HG03439 (cell line): ENCODE results near the gene EDN3.

Experiments used
- ATAC-seq: cut with Tn5 transposase; IDR thresholded peaks from one replicate; pipeline ENCODE4 v1.9.1; 2021; ENCODE audit warnings: mild to moderate bottlenecking, moderate library complexity; ENCODE audit not compliant: unreplicated experiment

Gene EDN3, protein sequence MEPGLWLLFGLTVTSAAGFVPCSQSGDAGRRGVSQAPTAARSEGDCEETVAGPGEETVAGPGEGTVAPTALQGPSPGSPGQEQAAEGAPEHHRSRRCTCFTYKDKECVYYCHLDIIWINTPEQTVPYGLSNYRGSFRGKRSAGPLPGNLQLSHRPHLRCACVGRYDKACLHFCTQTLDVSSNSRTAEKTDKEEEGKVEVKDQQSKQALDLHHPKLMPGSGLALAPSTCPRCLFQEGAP

DNA sequence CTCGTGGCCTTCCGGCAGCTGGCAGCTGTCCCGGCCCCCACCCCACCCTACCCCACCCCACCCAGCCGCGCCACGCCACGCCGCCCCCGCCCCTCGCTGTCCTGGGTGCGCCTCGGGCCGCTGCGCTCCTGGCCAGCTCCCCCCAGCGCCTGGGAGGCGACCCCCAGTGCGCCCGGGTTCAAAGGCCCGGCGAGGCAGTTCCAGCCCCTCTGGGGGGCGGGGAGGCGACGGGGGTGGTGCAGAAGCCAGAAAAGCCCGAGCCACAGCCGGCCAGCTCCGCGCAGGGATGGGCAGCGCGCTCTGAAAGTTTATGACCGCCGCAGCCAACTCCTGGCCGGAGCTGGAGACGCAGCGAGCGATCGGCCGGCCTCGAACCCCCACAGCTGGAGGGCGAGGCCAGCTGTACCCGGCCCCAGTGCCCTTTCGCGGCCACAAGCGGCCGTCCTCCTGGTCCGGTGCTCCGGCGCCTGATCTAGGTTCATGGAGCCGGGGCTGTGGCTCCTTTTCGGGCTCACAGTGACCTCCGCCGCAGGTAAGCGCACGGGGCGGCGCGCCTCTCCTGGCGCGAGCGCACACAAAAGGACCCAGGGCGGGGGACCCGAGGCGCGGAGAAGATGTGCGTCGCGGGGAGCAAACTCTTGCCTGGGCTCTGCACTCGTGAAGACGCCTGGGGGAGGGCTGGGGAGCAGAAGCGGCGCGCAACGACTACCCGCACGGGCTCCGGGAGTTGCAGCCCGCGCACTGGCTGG, at the start of gene EDN3:
Gene EDN3, plus strand, starts transcription at position 279 of the 749 bp plus-strand sequence. Its CDS starts 202 bp downstream, at position 481.
- no peak for ATAC-seq

DNA sequence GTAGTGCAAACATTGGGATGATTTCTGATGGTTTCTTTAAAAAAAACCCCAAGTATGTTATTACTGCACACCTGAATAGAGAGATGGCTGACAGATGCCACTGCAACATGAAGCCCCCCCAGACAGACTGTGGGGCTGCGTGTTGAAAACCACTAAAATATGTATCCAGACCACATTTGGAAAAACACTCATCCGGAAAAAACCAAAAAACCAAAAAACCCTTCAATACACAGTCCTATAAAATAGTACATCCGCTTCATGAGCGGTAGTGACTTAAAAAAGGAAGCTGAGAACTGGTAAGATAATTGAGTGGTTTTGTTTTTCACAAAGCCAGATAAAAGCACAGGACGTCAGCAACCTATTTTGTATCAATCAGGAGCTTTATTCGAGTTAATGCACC, 47.1 kb upstream of the EDN3 start:
- no peak for ATAC-seq

DNA sequence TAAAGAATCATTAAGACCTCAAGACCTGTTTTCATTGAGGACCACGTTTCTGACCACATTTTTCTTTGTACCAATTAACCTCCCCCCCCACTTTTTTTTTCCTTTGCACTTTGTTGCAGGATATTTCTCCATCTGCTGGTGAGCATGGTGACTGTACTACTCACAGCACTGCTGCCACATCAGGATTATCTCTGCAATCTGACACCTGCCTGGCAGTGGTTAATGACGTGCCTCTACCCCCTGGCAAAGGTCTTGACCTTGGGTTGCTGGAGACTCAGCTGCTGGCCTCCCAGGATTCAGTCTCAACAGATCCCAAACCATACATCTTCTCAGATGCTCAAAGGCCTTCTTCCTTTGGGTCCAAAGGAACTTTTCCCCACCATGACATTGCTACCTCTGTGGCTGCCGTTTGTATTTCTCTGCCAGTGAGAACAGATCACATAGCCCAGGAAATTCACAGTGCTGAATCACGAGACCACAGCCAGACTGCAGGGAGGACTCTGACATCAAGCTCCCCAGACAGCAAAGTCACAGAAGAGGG, 46.6 kb upstream of the EDN3 start:
- no peak for ATAC-seq

DNA sequence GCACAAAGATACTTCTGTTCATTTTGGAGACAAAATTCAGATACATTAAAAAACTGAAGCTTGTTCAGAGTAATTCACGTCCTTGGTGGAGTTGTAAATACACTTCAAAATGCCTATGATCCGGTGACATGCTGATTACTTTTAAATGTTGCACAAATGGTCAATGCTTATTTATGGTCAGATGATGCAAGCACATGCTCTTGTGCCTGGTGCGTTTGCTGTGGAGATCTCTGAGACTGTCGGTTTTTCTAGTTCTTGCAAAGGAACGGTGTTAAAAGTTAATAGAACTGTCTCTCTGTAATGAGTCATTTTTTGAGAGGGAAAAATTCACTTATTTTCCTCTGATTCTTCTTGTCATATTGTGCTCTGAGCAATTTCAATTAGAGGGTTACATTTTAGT, 45.2 kb upstream of the EDN3 start:
- ATAC-seq = no peak

DNA sequence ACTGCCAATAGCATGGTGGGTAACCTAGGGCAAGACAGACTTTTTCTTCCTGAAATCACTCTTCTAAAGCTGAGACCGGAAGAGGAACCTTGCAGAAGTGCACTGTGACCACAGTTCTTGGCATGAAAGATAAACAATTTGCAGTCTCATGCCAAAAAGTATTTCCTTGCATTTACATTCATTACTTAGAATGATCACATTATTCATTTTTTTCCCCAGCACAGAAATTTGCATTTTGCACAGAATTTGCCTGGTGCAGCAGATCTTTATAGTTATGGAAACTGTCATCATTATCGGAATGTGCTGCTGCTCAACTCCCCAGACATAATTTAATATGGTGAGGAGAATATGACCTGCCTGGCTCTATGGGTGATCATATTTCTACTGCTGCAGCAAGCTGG, 42.2 kb upstream of the EDN3 start:
- no peak for ATAC-seq

DNA sequence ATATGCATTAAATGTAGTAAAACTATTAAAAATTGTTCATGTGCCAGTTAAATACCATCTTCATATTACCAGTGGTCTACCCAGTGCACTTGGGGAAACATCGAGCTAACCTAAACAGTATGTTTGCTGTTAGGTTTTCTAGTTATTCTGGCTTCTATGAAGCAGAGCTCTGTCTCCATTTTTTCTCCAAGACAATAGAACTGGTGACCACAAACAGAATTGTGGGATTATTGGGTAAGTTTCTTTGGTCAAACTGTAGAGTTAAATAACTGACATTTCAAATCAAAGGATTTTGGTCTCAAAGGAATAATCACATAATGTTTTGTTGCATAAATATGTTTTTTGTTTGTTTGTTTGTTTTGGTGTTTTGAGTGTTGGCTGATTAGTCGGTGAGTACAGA, 40.5 kb upstream of the EDN3 start:
- no peak for ATAC-seq

DNA sequence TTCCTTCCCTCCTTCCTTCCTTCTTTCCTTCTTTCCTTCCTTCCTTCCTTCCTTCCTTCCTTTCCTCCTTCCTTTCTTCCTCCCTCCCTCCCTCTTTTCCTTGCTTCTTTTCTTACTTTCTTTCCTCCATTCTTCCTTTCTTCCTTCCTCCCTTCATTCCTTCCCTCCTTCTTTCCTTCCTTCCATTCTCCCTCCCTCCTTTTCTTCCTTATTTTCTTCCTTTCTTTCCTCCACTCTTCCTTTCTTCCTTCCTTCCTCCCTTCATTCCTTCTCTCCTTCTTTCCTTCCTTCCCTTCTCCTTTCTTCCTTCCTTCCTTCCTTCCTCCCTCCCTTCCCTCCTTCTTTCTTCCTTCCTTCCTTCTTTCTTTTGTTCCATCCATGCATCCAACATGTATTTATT, 35.1 kb upstream of the EDN3 start:
- ATAC-seq = no peak

DNA sequence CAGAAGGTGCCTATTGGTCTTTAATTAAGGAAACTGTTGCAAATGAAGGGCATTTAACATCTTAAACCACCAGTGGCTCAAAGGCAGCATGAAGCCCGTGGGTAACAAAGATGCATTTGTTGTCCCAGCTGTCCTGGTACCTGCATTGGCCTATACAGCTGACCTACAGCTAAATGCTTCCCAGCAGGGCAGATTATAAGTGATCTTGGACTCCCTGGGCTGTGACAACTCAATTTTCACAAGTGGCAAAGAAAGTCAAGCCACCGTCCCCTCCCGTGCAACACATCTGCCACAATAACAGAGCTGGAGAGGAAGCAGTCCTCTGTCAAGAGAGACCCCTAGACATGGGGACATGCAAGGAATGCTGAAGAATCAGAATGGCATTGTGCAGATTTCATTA, 31.5 kb upstream of the EDN3 start:
- ATAC-seq = no peak

DNA sequence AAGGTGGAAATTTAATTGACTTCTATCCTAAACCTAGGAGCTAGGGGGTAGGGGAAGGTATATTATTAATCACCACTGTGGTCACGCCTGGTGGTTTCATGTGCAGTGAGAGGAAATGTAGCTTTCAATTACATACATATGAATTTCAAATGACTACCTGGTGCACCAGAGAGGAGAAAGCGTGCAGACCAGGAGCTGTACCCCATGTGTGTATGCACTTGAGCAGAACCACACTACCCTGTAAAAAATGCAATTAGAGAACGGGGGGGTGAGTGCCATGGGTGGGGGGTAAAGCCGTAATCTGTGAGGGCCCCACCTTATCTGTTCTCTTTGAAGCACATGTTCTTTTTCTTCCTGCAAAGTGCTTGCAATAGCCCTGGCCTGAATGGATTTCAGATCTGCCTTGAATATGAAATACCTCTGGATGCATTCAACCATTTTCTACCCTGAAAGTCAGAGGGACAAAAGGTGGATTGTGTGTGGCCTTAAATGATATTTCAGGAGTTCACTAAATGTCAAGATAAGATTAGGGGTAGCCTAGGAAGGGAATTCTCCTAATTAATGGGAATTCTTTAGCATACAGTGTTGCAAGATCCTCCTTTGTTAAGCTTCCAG, 30.9 kb upstream of the EDN3 start:
- ATAC-seq = no peak

DNA sequence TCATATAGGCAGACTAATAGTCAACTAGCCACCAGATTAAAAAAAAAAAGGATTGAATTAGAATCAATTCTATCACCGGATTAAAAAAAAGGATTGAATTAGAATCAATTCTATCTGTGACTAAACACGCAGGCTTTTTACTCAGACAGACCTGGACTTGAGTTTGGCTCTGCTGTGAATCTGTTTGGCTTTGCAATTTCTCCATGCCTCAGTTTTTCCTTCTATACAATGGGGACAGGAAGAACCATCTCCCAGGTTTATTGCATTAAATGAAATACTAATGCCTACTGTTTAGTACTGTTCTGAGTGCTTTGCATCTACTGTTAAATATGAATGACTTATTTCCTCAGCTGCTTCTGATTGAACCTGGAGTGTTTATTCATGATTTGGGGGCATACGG, 30.0 kb upstream of the EDN3 start:
- no peak for ATAC-seq

DNA sequence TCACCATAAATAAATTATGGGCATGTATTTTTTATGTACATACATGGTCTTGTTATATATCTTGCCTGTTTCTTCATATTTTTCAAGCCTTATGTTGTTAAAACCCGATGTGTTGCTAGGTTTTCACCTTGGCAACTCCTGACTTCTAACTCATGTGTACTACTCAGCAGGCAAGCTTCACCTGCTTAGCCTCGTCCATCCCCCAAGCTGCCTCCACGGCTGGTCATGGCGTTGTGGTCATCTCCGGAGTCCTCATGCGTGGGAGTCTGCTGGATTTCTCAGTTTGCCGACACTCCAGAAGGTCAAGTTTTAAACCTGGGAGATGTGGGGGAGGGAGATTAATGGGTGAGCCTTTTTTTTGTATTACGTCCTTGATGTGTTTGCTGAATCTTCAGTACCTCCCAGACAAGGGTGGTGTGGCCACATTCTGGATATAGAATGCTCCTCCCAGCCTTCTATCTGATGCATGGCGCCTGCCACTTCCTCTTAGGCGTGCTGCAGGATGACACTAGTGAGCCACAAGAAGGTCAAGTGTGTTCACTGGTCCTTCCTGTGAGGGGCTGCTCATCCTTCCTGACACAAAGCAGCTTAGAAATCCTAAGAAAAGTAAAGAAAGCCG, 26.6 kb upstream of the EDN3 start:
- no peak for ATAC-seq

DNA sequence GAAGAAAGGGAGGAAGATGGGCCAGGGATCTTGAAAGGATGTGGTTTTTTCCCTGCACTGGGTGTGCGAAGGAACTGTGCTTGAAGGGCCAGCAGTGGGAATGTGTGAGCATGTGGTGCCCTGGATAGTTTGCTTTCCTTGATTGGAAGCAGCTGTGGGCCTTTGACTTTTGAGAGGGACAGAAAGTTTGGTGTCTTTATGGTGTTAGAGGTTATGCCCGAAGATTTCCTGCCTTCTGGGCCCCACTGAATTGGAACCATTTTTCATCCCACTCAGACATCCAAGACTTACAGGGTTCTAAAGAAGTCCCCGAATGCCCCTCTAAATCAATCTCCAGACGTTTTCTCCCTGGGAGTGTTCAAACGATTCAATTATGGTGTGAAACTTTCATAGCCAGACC, 23.5 kb upstream of the EDN3 start:
- no peak for ATAC-seq

DNA sequence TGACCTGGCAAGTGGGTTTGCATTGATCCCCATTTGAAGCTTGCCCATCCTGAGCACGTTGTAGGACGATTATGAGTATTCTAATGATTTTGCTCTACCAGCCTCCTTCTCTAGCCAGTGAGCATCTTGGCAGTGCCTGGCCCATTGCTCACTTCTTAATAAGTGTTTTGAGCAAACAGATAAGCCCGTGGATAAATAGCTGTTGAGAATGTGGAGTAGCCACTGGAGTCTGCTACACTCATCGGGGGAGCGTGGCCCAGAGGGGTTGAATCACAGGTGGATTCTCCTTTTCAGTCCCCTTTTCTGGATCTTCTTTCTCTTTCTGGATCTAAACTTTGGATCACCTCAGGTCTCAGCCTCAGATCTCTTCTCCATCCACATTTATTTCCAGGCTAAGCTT, 15.9 kb upstream of the EDN3 start:
- no peak for ATAC-seq

DNA sequence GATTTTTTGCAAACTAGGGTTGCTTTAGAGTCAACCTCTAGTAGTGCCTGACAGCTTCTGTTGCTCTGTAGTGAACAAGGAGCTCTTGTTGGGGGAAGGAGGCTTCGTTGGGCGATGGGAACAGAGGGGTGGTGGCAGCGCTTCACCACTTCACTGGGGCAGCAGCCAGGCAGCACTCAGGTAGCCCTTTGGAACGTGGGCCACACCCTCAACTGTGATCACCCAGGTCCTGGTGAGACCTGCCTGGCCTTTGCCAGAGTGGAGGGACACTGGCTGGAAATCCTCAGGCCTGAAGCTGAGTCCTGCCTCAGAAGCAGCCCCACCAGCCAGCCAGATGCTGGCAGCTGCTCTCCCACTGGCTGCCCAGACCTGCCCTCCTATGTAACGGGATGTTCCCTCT, 10.4 kb upstream of the EDN3 start:
- ATAC-seq = no peak

DNA sequence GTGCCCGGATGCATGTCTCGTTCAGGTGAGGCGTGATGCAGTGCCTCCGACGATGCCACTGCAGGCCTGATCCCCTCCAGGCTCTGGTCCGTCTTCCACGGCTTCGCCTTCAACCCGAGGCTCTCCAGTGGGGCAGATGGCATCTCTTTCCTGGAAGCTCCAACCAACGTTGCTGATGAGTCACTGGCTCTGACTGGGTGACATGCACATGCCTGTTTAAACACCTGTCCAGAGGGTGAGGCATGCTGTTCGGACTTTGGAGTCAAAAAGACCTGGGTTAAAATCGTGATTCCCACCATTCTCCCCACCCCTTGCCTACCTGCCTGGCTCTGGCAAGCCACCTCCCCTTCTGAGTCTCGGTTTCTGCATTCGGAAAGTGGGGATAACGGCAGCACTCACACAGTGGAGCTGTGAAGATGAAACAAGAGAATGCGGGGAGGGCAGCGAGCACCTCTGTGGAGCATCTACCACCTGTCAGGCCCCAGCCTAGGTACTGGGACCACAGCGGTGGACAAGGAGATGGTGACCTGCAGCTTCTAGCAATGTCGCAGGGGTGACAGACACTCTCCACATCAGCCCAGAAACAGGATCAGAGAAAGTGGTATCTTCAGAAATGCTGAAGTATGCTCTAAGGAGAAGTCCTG, 8.5 kb upstream of the EDN3 start:
- no peak for ATAC-seq

DNA sequence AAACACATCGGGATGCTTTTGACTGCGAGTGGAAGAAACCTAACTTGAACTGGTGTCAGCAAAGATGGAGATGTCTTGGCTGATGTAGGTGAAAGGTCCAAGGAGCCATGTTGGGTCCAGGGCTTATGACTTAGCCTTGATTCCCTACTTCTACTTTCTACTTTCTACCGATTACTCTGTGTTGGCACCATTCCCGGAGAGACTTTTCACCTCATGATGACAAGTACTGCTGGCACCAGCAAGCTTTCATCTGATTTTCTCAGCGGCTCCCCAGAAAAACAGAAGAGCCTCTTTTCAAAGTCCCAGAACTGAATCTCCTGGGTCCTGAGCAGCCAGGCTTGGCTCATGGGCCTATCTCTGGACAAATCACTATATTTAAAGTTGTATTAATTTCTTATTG, 4.9 kb upstream of the EDN3 start:
- no peak for ATAC-seq

DNA sequence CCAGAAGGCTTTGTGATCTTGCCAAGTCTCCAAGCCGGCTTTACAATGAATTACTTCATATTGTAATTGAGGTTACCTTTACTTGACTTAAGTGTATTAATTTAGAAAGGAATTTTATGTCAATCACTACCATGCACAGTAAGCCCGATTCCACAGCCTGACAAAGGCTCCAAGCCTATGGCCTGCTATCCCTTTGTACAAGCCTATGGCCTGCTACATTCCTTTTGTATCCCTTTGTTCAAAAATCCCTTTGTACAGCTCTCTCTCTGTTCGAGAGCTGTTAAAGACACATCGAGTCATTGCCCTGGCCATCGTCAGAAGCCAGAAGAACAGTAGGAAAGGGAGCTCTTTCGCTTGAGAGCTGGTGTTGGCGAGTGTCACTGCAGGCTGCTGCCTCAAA, 2.7 kb upstream of the EDN3 start:
- ATAC-seq = no peak

DNA sequence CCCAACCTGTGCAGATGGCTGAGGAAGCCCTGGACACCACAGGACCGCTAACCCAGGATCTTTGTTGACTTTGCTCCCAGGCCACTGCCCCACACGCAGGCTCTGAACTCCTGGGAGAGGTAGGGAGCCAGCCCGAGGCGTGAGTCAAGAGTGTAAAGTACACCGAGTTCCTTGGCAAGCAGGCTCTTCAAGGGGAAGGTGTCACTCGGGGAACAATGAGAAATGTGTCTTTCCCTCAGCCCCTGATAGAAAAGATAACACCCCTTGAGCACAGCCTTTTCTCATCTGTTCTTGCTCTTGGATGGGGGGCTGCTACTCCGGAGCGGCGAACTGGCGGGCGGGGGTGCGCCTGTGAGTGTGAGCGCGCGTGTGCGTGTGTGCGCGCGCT, 472 bp upstream of the EDN3 start:
- ATAC-seq = no peak

DNA sequence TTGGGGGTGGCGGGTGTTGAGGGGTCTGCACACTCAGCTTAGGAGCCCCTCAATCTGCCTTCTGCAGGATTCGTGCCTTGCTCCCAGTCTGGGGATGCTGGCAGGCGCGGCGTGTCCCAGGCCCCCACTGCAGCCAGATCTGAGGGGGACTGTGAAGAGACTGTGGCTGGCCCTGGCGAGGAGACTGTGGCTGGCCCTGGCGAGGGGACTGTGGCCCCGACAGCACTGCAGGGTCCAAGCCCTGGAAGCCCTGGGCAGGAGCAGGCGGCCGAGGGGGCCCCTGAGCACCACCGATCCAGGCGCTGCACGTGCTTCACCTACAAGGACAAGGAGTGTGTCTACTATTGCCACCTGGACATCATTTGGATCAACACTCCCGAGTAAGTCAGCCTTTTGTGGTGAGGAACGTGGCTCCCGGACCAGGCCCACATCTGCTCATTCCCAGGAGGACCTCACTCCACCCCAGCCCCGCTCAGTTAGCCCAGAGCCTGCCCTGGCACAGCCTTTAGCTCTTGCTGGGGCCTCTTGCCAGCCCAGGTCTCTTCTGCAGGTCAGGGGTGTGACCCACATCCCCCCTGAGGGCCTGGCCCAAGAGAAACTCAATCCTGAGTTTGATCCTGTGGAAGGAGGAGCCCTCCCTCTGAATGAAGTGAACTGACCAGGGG, 1.1 kb downstream of the EDN3 start:
- no peak for ATAC-seq

DNA sequence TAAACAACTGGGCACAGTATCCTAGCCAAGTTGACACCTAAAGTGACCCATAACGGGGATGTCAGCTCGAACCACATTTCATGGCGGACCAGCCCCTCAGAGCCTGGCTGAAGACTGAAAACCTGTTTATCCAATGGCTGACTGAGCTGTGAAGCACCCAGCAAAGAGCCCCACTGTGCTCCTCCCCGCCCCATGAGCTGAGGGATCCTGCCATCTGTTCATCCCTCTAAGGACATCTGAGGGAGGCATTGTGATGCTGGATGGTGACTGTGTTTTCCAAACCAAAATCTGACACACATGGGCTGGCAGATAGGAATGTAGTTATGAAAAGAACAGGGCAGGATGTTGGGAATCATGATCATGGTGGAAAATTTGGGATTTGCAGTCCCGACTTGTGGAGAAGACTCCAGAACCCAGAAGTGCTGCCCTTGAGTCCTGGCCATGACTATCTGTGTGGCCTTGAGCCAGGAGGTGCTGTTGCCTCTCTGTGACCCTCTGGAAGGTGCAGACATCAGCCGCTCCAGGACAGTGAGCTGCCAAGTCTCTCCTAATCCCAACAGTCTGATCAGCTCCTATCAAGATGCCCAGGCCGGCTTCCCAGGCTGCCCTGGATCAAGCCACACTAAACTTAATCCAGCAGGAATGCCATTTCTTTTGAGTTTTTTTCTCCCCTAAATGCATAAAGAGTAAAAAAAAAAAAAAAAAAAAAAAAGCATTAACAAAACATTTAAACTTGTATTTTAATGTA, 5.7 kb downstream of the EDN3 start:
- no peak for ATAC-seq
